IPS-15b (cell line): Measurements from ENCODE around the gene PRKAA2.

Experiments used
- H3K27me3 ChIP-seq: one replicate; pipeline ENCODE4 v1.6.1; 2013; ENCODE audit warnings: low read length; ENCODE audit not compliant: control insufficient read depth, insufficient read depth
- H3K36me3 ChIP-seq: one replicate; pipeline ENCODE4 v1.6.1; 2013; ENCODE audit warnings: low read length; ENCODE audit not compliant: control insufficient read depth, insufficient read depth
- H3K4me1 ChIP-seq: one replicate; pipeline ENCODE4 v1.6.1; 2013; ENCODE audit warnings: mild to moderate bottlenecking, low read length; ENCODE audit not compliant: control insufficient read depth, insufficient read depth
- H3K4me3 ChIP-seq: one replicate; pipeline ENCODE4 v1.5.1; 2013; ENCODE audit warnings: low read depth, low read length
- H3K9ac ChIP-seq: one replicate; pipeline ENCODE4 v1.6.1; 2013; ENCODE audit warnings: low read depth, mild to moderate bottlenecking, low read length
- H3K9me3 ChIP-seq: one replicate; pipeline ENCODE4 v1.6.1; 2013; ENCODE audit warnings: mild to moderate bottlenecking, low read length; ENCODE audit not compliant: control insufficient read depth, insufficient read depth

The PRKAA2 gene

GRCh38 chr1:56688522-56689026, 43.5 kb downstream of the PRKAA2 start:
- Histone ChIP-seq H3K4me1 (peaks cover 8% of the 10 kb centered on the region), H3K36me3 (no peaks in the 10 kb centered on the region), H3K9me3 (no peaks in the 10 kb centered on the region), H3K4me3 (no peak overlapping the region), H3K27me3 (no peaks in the 10 kb centered on the region), H3K9ac (no peak overlapping the region)

- Histone ChIP-seq H3K36me3 (no peaks in the 10 kb centered on the region), H3K4me1 (no peaks in the 10 kb centered on the region), H3K9ac (no peak overlapping the region), H3K9me3 (no peaks in the 10 kb centered on the region), H3K4me3 (no peak overlapping the region), H3K27me3 (no peaks in the 10 kb centered on the region)
These were observed 51.5 kb downstream of the PRKAA2 start for GRCh38 chr1:56696663-56697062.

- H3K9me3 ChIP-seq, result no peaks in the 10 kb centered on the region
- no peak overlapping the region for H3K9ac ChIP-seq
- H3K36me3 ChIP-seq, result no peaks in the 10 kb centered on the region
These were observed 58.6 kb downstream of the PRKAA2 start for GRCh38 chr1:56703747-56704146.

GRCh38 chr1:56707379-56707778, 62.3 kb downstream of the PRKAA2 start:
- Histone ChIP-seq H3K27me3 (no peaks in the 10 kb centered on the region), H3K36me3 (no peaks in the 10 kb centered on the region), H3K4me1 (peaks cover 2% of the 10 kb centered on the region), H3K4me3 (no peak overlapping the region), H3K9ac (no peak overlapping the region), H3K9me3 (no peaks in the 10 kb centered on the region)

More at GRCh38 chr1:56703747-56704146, 58.6 kb downstream of the PRKAA2 start:
- Histone ChIP-seq H3K4me1 (peaks cover 2% of the 10 kb centered on the region), H3K4me3 (no peak overlapping the region), H3K27me3 (no peaks in the 10 kb centered on the region)

GRCh38 chr1:56709269-56709880, 64.3 kb downstream of the PRKAA2 start:
- Histone ChIP-seq H3K9ac (no peak overlapping the region), H3K9me3 (no peaks in the 10 kb centered on the region), H3K36me3 (no peaks in the 10 kb centered on the region)

GRCh38 chr1:56709995-56710394, 64.9 kb downstream of the PRKAA2 start:
- H3K9ac ChIP-seq, result no peak overlapping the region
- no peaks in the 10 kb centered on the region for H3K9me3 ChIP-seq
- H3K27me3 ChIP-seq, result no peaks in the 10 kb centered on the region
- no peaks in the 10 kb centered on the region for H3K36me3 ChIP-seq
- H3K4me3 ChIP-seq, result no peak overlapping the region
- peaks cover 2% of the 10 kb centered on the region for H3K4me1 ChIP-seq

More at GRCh38 chr1:56709269-56709880, 64.3 kb downstream of the PRKAA2 start:
- no peak overlapping the region for H3K4me3 ChIP-seq
- no peaks in the 10 kb centered on the region for H3K27me3 ChIP-seq
- peaks cover 2% of the 10 kb centered on the region for H3K4me1 ChIP-seq

GRCh38 chr1:56710646-56711045, 65.5 kb downstream of the PRKAA2 start:
- no peaks in the 10 kb centered on the region for H3K36me3 ChIP-seq
- H3K4me3 ChIP-seq, result no peak overlapping the region
- H3K9me3 ChIP-seq, result no peaks in the 10 kb centered on the region
- H3K4me1 ChIP-seq, result peaks cover 2% of the 10 kb centered on the region
- H3K9ac ChIP-seq, result no peak overlapping the region
- no peaks in the 10 kb centered on the region for H3K27me3 ChIP-seq

- H3K36me3 ChIP-seq, result no peaks in the 10 kb centered on the region
- H3K9me3 ChIP-seq, result no peaks in the 10 kb centered on the region
- no peak overlapping the region for H3K4me3 ChIP-seq
- H3K27me3 ChIP-seq, result no peaks in the 10 kb centered on the region
- H3K9ac ChIP-seq, result no peak overlapping the region
- H3K4me1 ChIP-seq, result peaks cover 2% of the 10 kb centered on the region
These were observed 67.0 kb downstream of the PRKAA2 start for GRCh38 chr1:56712150-56712549.

GRCh38 chr1:56713112-56713511, 68.0 kb downstream of the PRKAA2 start:
- Histone ChIP-seq H3K9me3 (no peaks in the 10 kb centered on the region), H3K4me3 (no peak overlapping the region)

GRCh38 chr1:56715156-56715555, 70.0 kb downstream of the PRKAA2 start:
- Histone ChIP-seq H3K36me3 (no peaks in the 10 kb centered on the region), H3K4me1 (no peaks in the 10 kb centered on the region), H3K9me3 (no peaks in the 10 kb centered on the region), H3K9ac (no peak overlapping the region), H3K27me3 (no peaks in the 10 kb centered on the region), H3K4me3 (no peak overlapping the region)

More at GRCh38 chr1:56713112-56713511, 68.0 kb downstream of the PRKAA2 start:
- no peak overlapping the region for H3K9ac ChIP-seq
- H3K27me3 ChIP-seq, result no peaks in the 10 kb centered on the region
- H3K4me1 ChIP-seq, result peaks cover 2% of the 10 kb centered on the region
- H3K36me3 ChIP-seq, result no peaks in the 10 kb centered on the region

- no peaks in the 10 kb centered on the region for H3K36me3 ChIP-seq
- no peaks in the 10 kb centered on the region for H3K4me1 ChIP-seq
- no peak overlapping the region for H3K4me3 ChIP-seq
- H3K9me3 ChIP-seq, result no peaks in the 10 kb centered on the region
- H3K9ac ChIP-seq, result no peak overlapping the region
- no peaks in the 10 kb centered on the region for H3K27me3 ChIP-seq
These were observed 74.1 kb downstream of the PRKAA2 start for GRCh38 chr1:56719171-56719570.

- Histone ChIP-seq H3K36me3 (no peaks in the 10 kb centered on the region), H3K9me3 (no peaks in the 10 kb centered on the region), H3K4me1 (no peaks in the 10 kb centered on the region), H3K4me3 (no peak overlapping the region), H3K9ac (no peak overlapping the region), H3K27me3 (no peaks in the 10 kb centered on the region)
These were observed 81.6 kb downstream of the PRKAA2 start for GRCh38 chr1:56726706-56727105.
